ENCODE data around the gene SCN8A. TPM values are rescaled to one million over a fixed set of nuclear protein-coding genes. Genes with fewer than 3 reads are reported as not detected.

The SCN8A gene
- total and polyA plus RNA-seq, 2 donors (not counting 3 experiments of a cell fraction or from before 2014, with no cell fraction given), result 9.4 to 20.4 TPM

GRCh38 chr12:51793201-51793600, 202.2 kb downstream of the SCN8A start:
- no peak for FAIRE-seq
- H3K27ac ChIP-seq (ENCODE audit: insufficient read depth, low read depth, low read length), result no peak overlapping the region
- H3K9me3 ChIP-seq (replicated peaks; ENCODE audit: control insufficient read depth, insufficient read depth, low read length), result no peaks in the 10 kb centered on the region
- H3K9ac ChIP-seq (replicated peaks; ENCODE audit: extremely low read depth, insufficient read depth, low read length), result no peak overlapping the region
- ChIA-PET CTCF (interaction anchor here (0.9 to 1.4 kb wide), 2 partner anchors 11 to 82 kb away, joined by 3 to 4 read pairs; no protein-coding TSS in a partner anchor), POLR2A (no interaction called here)
- no peaks in the 10 kb centered on the region for H3K4me1 ChIP-seq (ENCODE audit: control insufficient read depth, extremely low read depth, insufficient read depth, low read length)
- no peaks in the 10 kb centered on the region for H3K27me3 ChIP-seq (ENCODE audit: control insufficient read depth in 2 of 2, insufficient read depth in 2 of 2, low read length in 2 of 2)
- no peak overlapping the region for H3K4me3 ChIP-seq (replicated peaks in 1 of 3; ENCODE audit: insufficient read depth in 1 of 3, low read depth in 1 of 3, low read length in 3 of 3)
- H4K20me1 ChIP-seq (replicated peaks; ENCODE audit: control insufficient read depth, extremely low read depth, insufficient read depth, low read length), result no peaks in the 10 kb centered on the region
- intact Hi-C loops (cut with micrococcal nuclease) (no loop called here), dilution Hi-C loops (cut with MboI; ENCODE audit: extremely low pct_ligation_motif_present, low sequenced_read_pairs) (no loop called here)
- H3K79me2 ChIP-seq (ENCODE audit: control insufficient read depth, insufficient read depth, low read length), result no peaks in the 10 kb centered on the region
- no TSS peak for BruUV-seq (replicated peaks)
- H2AFZ ChIP-seq (ENCODE audit: low read depth, low read length), result no peak overlapping the region
- TF ChIP-seq FOS (IDR thresholded peaks at IDR 0.05; ENCODE audit: borderline replicate concordance, insufficient read depth, low read length) (no peak), MAX (IDR thresholded peaks at IDR 0.05; ENCODE audit: insufficient read depth, insufficient read length) (no peak), JUN (IDR thresholded peaks at IDR 0.05; ENCODE audit: borderline replicate concordance, insufficient read depth, insufficient read length, low read depth) (no peak), POLR2A (IDR thresholded peaks at IDR 0.05; ENCODE audit: low read depth, low read length) (no peak), EZH2 (IDR thresholded peaks at IDR 0.05; ENCODE audit: borderline replicate concordance, low read depth, low read length, severe bottlenecking) (no peak), CTCF (IDR thresholded peaks at IDR 0.05; ENCODE audit: extremely low read depth in 1 of 2, insufficient read depth in 1 of 2, low read depth in 1 of 2, low read length in 2 of 2) (no peak), GATA2 (IDR thresholded peaks at IDR 0.05; ENCODE audit: insufficient read depth, insufficient read length, low read depth, low read length) (no peak), POLR2AphosphoS5 (IDR thresholded peaks at IDR 0.05; ENCODE audit: insufficient read depth, low read depth, low read length) (no peak), MYC (IDR thresholded peaks at IDR 0.05; ENCODE audit: low read depth, low read length) (no peak)
- H3K4me2 ChIP-seq (ENCODE audit: insufficient read depth, low read length), result no peak overlapping the region
- H3K36me3 ChIP-seq (ENCODE audit: control insufficient read depth in 2 of 2, extremely low read depth in 1 of 2, insufficient read depth in 2 of 2, low read length in 2 of 2), result peaks cover 13 to 16% of the 10 kb centered on the region in 2 experiments
- no peaks in the 10 kb centered on the region for H3K9me1 ChIP-seq (replicated peaks; ENCODE audit: control insufficient read depth, extremely low read depth, insufficient read depth, low read length)
- no peak for DNase-seq (ENCODE audit: low read depth, low spot score)

Data from endothelial cell of umbilical vein (primary cell).